CD4-positive, alpha-beta T cell treated with Interleukin-17A for 1 hour (primary cell): ENCODE data around the gene SLC25A6.
A peak's percentile ranks its signal among the peaks of the same experiment; 100 is the strongest.
"Not testable (repeated sequence)": the region's sequence is repeated elsewhere in the genome, so short reads cannot be mapped to it uniquely, and the experiment has no call there.

ENCODE experiments used
- DNase-seq: peaks from one replicate; pipeline ENCODE4 v3.0.0-alpha.2; 2020

SLC25A6 gene

GRCh38 chrX:1389181-1389992, 2.5 kb downstream of the SLC25A6 start:
- no peak for DNase-seq

GRCh38 chrX:1388651-1389050, 3.3 kb downstream of the SLC25A6 start:
- no peak for DNase-seq

- no peak for DNase-seq
These were observed 4.7 kb downstream of the SLC25A6 start for GRCh38 chrX:1387141-1387776.

GRCh38 chrX:1386338-1387127, 5.4 kb downstream of the SLC25A6 start:
- no peak for DNase-seq

- no peak for DNase-seq
These were observed 6.4 kb downstream of the SLC25A6 start for GRCh38 chrX:1385253-1386223.

- DNase-seq = no peak
These were observed 7.2 kb downstream of the SLC25A6 start for GRCh38 chrX:1384658-1385252.

- DNase-seq = peak; percentile 10
These were observed 11.2 kb downstream of the SLC25A6 start for GRCh38 chrX:1380672-1381233.

- DNase-seq = no peak
These were observed 13.6 kb downstream of the SLC25A6 start for GRCh38 chrX:1378306-1378759.

- no peak for DNase-seq
These were observed 23.6 kb downstream of the SLC25A6 start for GRCh38 chrX:1368385-1368698.

GRCh38 chrX:1366363-1366762, 25.6 kb downstream of the SLC25A6 start:
- DNase-seq = not testable (repeated sequence)

- DNase-seq = no peak
These were observed 30.0 kb downstream of the SLC25A6 start for GRCh38 chrX:1361910-1362309.

- no peak for DNase-seq
These were observed 30.6 kb downstream of the SLC25A6 start for GRCh38 chrX:1361275-1361674.

GRCh38 chrX:1360171-1360570, 31.7 kb downstream of the SLC25A6 start:
- DNase-seq = no peak

GRCh38 chrX:1359477-1359873, 32.4 kb downstream of the SLC25A6 start:
- DNase-seq = no peak

GRCh38 chrX:1358793-1359476, 33.0 kb downstream of the SLC25A6 start:
- DNase-seq = no peak

- DNase-seq = no peak
These were observed 33.9 kb downstream of the SLC25A6 start for GRCh38 chrX:1357993-1358392.

GRCh38 chrX:1355131-1356046, 36.5 kb downstream of the SLC25A6 start:
- no peak for DNase-seq

- DNase-seq = no peak
These were observed 37.6 kb downstream of the SLC25A6 start for GRCh38 chrX:1354036-1355019.
